HepG2 (cell line): ENCODE data around the gene ZNF618. TPM values are rescaled to one million over a fixed set of nuclear protein-coding genes. Genes with fewer than 3 reads are reported as not detected.

Experiments
- ATAD3A ChIP-seq: sonication (generic); formaldehyde crosslinking; IDR thresholded peaks from 2 replicates; pipeline ENCODE4 v1.4.0; 2020; ENCODE audit warnings: missing genetic modification reagents
- ATF6 ChIP-seq: sonication (generic); formaldehyde crosslinking; conservative IDR thresholded peaks from 2 replicates; pipeline ENCODE4 v1.4.0; 2020; ENCODE audit warnings: missing genetic modification reagents
- CENPT ChIP-seq: sonication (generic); formaldehyde crosslinking; IDR thresholded peaks from 2 replicates; pipeline ENCODE4 v1.8.0; 2022; ENCODE audit warnings: low read depth, mild to moderate bottlenecking, moderate library complexity, missing genetic modification reagents
- HHEX ChIP-seq: IDR thresholded peaks from 2 replicates; pipeline ENCODE4 v1.6.1; 2016; ENCODE audit warnings: control low read depth
- HNF4G ChIP-seq, 2 experiments: sonication (generic) in 1 of 2; formaldehyde crosslinking in 1 of 2; IDR thresholded peaks; 2 replicates each; pipeline versions ENCODE4 v1.4.0 to v1.6.1; 2011 to 2020; ENCODE audit warnings: borderline replicate concordance in 2 of 2, low read depth in 2 of 2, mild to moderate bottlenecking in 2 of 2, low read length in 1 of 2, missing genetic modification reagents in 1 of 2, moderate library complexity in 1 of 2
- MLLT10 ChIP-seq: sonication (generic); formaldehyde crosslinking; IDR thresholded peaks from 2 replicates; pipeline ENCODE4 v1.4.0; 2020; ENCODE audit warnings: missing genetic modification reagents
- MYNN ChIP-seq: sonication (generic); formaldehyde crosslinking; IDR thresholded peaks from 2 replicates; pipeline ENCODE4 v1.4.0; 2020; ENCODE audit warnings: mild to moderate bottlenecking, low read depth, missing genetic modification reagents
- NR1H2 ChIP-seq: sonication (generic); formaldehyde crosslinking; IDR thresholded peaks from 2 replicates; pipeline ENCODE4 v1.8.1; 2022; ENCODE audit warnings: low read depth, missing genetic modification reagents, borderline replicate concordance
- RNF2 ChIP-seq: fragments of 450-650 bp; conservative IDR thresholded peaks from 2 replicates; pipeline ENCODE4 v1.6.1; 2016; ENCODE audit warnings: low read depth
- ZFP82 ChIP-seq: sonication (generic); formaldehyde crosslinking; IDR thresholded peaks from 2 replicates; pipeline ENCODE4 v1.5.1; 2020; ENCODE audit warnings: mild to moderate bottlenecking, missing genetic modification reagents, borderline replicate concordance
- ZNF12 ChIP-seq: sonication (generic); formaldehyde crosslinking; IDR thresholded peaks from 2 replicates; pipeline ENCODE4 v1.5.0; 2020; ENCODE audit warnings: missing genetic modification reagents
- ZNF180 ChIP-seq: sonication (generic); formaldehyde crosslinking; IDR thresholded peaks from 2 replicates; pipeline ENCODE4 v1.4.0; 2020; ENCODE audit warnings: low read depth, missing genetic modification reagents, borderline replicate concordance
- ZNF235 ChIP-seq: sonication (generic); formaldehyde crosslinking; IDR thresholded peaks from 2 replicates; pipeline ENCODE4 v1.8.1; 2023; ENCODE audit warnings: mild to moderate bottlenecking, missing genetic modification reagents, borderline replicate concordance
- ZNF354B ChIP-seq: sonication (generic); formaldehyde crosslinking; IDR thresholded peaks from 2 replicates; pipeline ENCODE4 v1.8.0; 2022; ENCODE audit warnings: mild to moderate bottlenecking, missing genetic modification reagents
- ZNF407 ChIP-seq: sonication (generic); formaldehyde crosslinking; IDR thresholded peaks from one replicate; pipeline ENCODE4 v1.5.1; 2020; ENCODE audit warnings: mild to moderate bottlenecking, missing genetic modification reagents; ENCODE audit errors: not compliant biosample characterization
- ZNF543 ChIP-seq: sonication (generic); formaldehyde crosslinking; IDR thresholded peaks from 2 replicates; pipeline ENCODE4 v1.4.0; 2020; ENCODE audit warnings: mild to moderate bottlenecking, missing genetic modification reagents
- ZNF75D ChIP-seq: sonication (generic); formaldehyde crosslinking; IDR thresholded peaks from 2 replicates; pipeline ENCODE4 v1.8.1; 2023; ENCODE audit warnings: missing genetic modification reagents, mild to moderate bottlenecking, borderline replicate concordance
- ZNF773 ChIP-seq: sonication (generic); formaldehyde crosslinking; IDR thresholded peaks from 2 replicates; pipeline ENCODE4 v1.4.0; 2020; ENCODE audit warnings: missing genetic modification reagents, borderline replicate concordance
- polyA plus RNA-seq, 8 experiments: library from polyadenylated mRNA; depleted of rRNA in 3 of 8; stranded (reverse) in 7 of 8; unstranded in 1 of 8; fragments of >200 nt; fragmentation: Illumina TruSeq in 4 of 8; extraction: Trizol in 4 of 8; gene quantifications; 2 replicates each; pipeline versions ENCODE4 v1.2.1 to v1.2.3, GENCODE V29; 2011 to 2016; ENCODE audit warnings: low read depth in 4 of 8, missing spikeins in 1 of 8, mixed read lengths in 1 of 8; ENCODE audit not compliant: insufficient read depth in 1 of 8
- total RNA-seq, 5 experiments: library from RNA; depleted of rRNA; stranded (reverse); fragments of >200 nt; fragmentation: Illumina TruSeq; extraction: Trizol; gene quantifications; 2 replicates each; pipeline ENCODE4 v1.2.3, GENCODE V29; 2016; ENCODE audit warnings: low read depth in 1 of 5
- TF ChIP-seq, protein P1 (sequence below): sonication (generic); formaldehyde crosslinking; IDR thresholded peaks from 2 replicates; pipeline ENCODE4 v1.8.0; 2022; ENCODE audit warnings: mild to moderate bottlenecking, missing genetic modification reagents, moderate library complexity
- TF ChIP-seq, protein P2 (sequence below): IDR thresholded peaks from 2 replicates; pipeline ENCODE4 v1.6.1; 2016

Gene ZNF618
- total and polyA plus RNA-seq, 2 of the 13 experiments (the other 11 are each of a cell fraction or from before 2014, with no cell fraction given), result 0.07 TPM

DNA sequence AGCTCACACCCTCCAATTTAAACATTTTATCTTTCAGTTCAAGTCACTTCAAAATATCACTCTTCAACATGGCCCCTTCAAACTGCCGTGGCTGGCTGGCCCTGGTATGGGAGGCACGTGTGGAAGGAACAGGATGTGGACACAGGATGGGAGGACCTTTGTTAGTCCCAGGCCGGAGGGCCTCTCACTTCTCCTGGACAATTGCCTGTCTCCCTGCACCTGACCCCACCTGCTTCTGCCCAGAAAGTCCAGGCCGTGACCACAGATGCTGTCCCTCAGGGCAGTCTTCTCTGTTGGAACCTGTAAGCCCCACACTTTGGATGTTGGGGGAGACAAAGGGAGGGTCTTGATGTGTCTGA is 182.6 kb downstream of the ZNF618 start (continued):
- TF ChIP-seq ZNF407 (CRISPR knock-in tag) (no peak), NR1H2 (CRISPR knock-in tag) (no peak), ATAD3A (no peak), ZFP82 (no peak), MLLT10 (CRISPR knock-in tag) (no peak), ATF6 (CRISPR knock-in tag) (no peak), HHEX (CRISPR knock-in tag) (no peak), ZNF180 (CRISPR knock-in tag) (no peak), ZNF543 (CRISPR knock-in tag) (peak; percentile 75; the same call in 1 of the 2 replicates), ZNF75D (CRISPR knock-in tag) (no peak), CENPT (CRISPR knock-in tag) (no peak), ZNF235 (no peak), MYNN (CRISPR knock-in tag) (no peak), ZNF354B (CRISPR knock-in tag) (no peak), RNF2 (no peak), ZNF12 (CRISPR knock-in tag) (no peak), ZNF773 (CRISPR knock-in tag) (no peak), HNF4G (IDR thresholded peaks at IDR 0.05; ENCODE audit: borderline replicate concordance, low read depth, low read length) (no peak), HNF4G (CRISPR knock-in tag; IDR thresholded peaks at IDR 0.05; ENCODE audit: borderline replicate concordance, low read depth) (0 out of 2 replicates have a peak, but pooled peaks have one; percentile 12)
- TF ChIP-seq, protein P1, sequence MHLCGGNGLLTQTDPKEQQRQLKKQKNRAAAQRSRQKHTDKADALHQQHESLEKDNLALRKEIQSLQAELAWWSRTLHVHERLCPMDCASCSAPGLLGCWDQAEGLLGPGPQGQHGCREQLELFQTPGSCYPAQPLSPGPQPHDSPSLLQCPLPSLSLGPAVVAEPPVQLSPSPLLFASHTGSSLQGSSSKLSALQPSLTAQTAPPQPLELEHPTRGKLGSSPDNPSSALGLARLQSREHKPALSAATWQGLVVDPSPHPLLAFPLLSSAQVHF (CRISPR knock-in tag), result peak; percentile 37; the same call in 1 of the 2 replicates
- TF ChIP-seq, protein P2, sequence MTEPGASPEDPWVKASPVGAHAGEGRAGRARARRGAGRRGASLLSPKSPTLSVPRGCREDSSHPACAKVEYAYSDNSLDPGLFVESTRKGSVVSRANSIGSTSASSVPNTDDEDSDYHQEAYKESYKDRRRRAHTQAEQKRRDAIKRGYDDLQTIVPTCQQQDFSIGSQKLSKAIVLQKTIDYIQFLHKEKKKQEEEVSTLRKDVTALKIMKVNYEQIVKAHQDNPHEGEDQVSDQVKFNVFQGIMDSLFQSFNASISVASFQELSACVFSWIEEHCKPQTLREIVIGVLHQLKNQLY (CRISPR knock-in tag), result no peak
